HepG2 (cell line): ENCODE data around the gene PRMT5. TPM values are rescaled to one million over a fixed set of nuclear protein-coding genes. Genes with fewer than 3 reads are reported as not detected.

Experiments used
- ATF6 ChIP-seq: sonication (generic); formaldehyde crosslinking; conservative IDR thresholded peaks from 2 replicates; pipeline ENCODE4 v1.4.0; 2020; ENCODE audit warnings: missing genetic modification reagents
- CENPT ChIP-seq: sonication (generic); formaldehyde crosslinking; IDR thresholded peaks from 2 replicates; pipeline ENCODE4 v1.8.0; 2022; ENCODE audit warnings: low read depth, mild to moderate bottlenecking, moderate library complexity, missing genetic modification reagents
- E2F2 ChIP-seq: sonication (generic); formaldehyde crosslinking; IDR thresholded peaks from 2 replicates; pipeline ENCODE4 v1.4.0; 2020; ENCODE audit warnings: missing genetic modification reagents, borderline replicate concordance
- EP300 ChIP-seq, 3 experiments: sonication (generic) in 1 of 3; formaldehyde crosslinking in 1 of 3; IDR thresholded peaks; 2 replicates each; pipeline versions ENCODE4 v1.5.1 to v1.6.1; 2011 to 2020; ENCODE audit warnings: low read depth in 2 of 3, low read length in 2 of 3, borderline replicate concordance in 1 of 3, improper control_type of control experiment in 1 of 3, mild to moderate bottlenecking in 1 of 3, missing genetic modification reagents in 1 of 3, moderate library complexity in 1 of 3
- KDM3A ChIP-seq: IDR thresholded peaks from 2 replicates; pipeline ENCODE4 v1.6.1; 2018; ENCODE audit warnings: low read depth, missing compliant biosample characterization
- MTF2 ChIP-seq: sonication (generic); formaldehyde crosslinking; IDR thresholded peaks from 2 replicates; pipeline ENCODE4 v1.5.0; 2020; ENCODE audit warnings: missing genetic modification reagents, borderline replicate concordance
- POLR2AphosphoS5 ChIP-seq: IDR thresholded peaks from 2 replicates; pipeline ENCODE4 v1.6.1; 2012; ENCODE audit warnings: low read depth, low read length
- SOX6 ChIP-seq, 2 experiments: fragments of 450-650 bp in 1 of 2; sonication (generic) in 1 of 2; formaldehyde crosslinking in 1 of 2; IDR thresholded peaks; 2 replicates each; pipeline versions ENCODE4 v1.4.0 to v1.6.1; 2017 to 2020; ENCODE audit warnings: antibody characterized with exemption in 1 of 2, mild to moderate bottlenecking in 1 of 2, missing genetic modification reagents in 1 of 2
- SPEN ChIP-seq: sonication (generic); formaldehyde crosslinking; IDR thresholded peaks from 2 replicates; pipeline ENCODE4 v1.5.1; 2020; ENCODE audit warnings: low read depth, mild to moderate bottlenecking, missing genetic modification reagents
- SRSF9 ChIP-seq: fragments of 200-400 bp; formaldehyde crosslinking; IDR thresholded peaks from 2 replicates; pipeline ENCODE4 v1.6.1; 2018; ENCODE audit warnings: borderline replicate concordance, mild to moderate bottlenecking, low read depth, low read length; ENCODE audit not compliant: insufficient read depth, poor library complexity, severe bottlenecking
- TARDBP ChIP-seq: sonication (generic); formaldehyde crosslinking; IDR thresholded peaks from 2 replicates; pipeline ENCODE4 v1.8.0; 2022; ENCODE audit warnings: mild to moderate bottlenecking, missing genetic modification reagents
- TBP ChIP-seq: sonication (generic); formaldehyde crosslinking; IDR thresholded peaks from 2 replicates; pipeline ENCODE4 v1.5.0; 2020; ENCODE audit warnings: missing genetic modification reagents
- THAP11 ChIP-seq: IDR thresholded peaks from 2 replicates; pipeline ENCODE4 v1.6.1; 2016; ENCODE audit warnings: missing biosample characterization, missing genetic modification reagents
- ZSCAN9 ChIP-seq: IDR thresholded peaks from 2 replicates; pipeline ENCODE4 v1.6.1; 2016; ENCODE audit warnings: borderline replicate concordance
- polyA plus RNA-seq, 8 experiments: library from polyadenylated mRNA; depleted of rRNA in 3 of 8; stranded (reverse) in 7 of 8; unstranded in 1 of 8; fragments of >200 nt; fragmentation: Illumina TruSeq in 4 of 8; extraction: Trizol in 4 of 8; gene quantifications; 2 replicates each; pipeline versions ENCODE4 v1.2.1 to v1.2.3, GENCODE V29; 2011 to 2016; ENCODE audit warnings: low read depth in 4 of 8, missing spikeins in 1 of 8, mixed read lengths in 1 of 8; ENCODE audit not compliant: insufficient read depth in 1 of 8
- total RNA-seq, 5 experiments: library from RNA; depleted of rRNA; stranded (reverse); fragments of >200 nt; fragmentation: Illumina TruSeq; extraction: Trizol; gene quantifications; 2 replicates each; pipeline ENCODE4 v1.2.3, GENCODE V29; 2016; ENCODE audit warnings: low read depth in 1 of 5
- TF ChIP-seq, protein P1 (sequence below): sonication (generic); formaldehyde crosslinking; IDR thresholded peaks from 2 replicates; pipeline ENCODE4 v1.4.0; 2020; ENCODE audit warnings: mild to moderate bottlenecking, missing genetic modification reagents, borderline replicate concordance
- TF ChIP-seq, protein P2 (sequence below): sonication (generic); formaldehyde crosslinking; IDR thresholded peaks from 2 replicates; pipeline ENCODE4 v1.4.0; 2020; ENCODE audit warnings: missing genetic modification reagents, mild to moderate bottlenecking, borderline replicate concordance
- TF ChIP-seq, protein P3 (sequence below): IDR thresholded peaks from 2 replicates; pipeline ENCODE4 v1.6.1; 2016; ENCODE audit warnings: missing compliant biosample characterization, missing genetic modification reagents, borderline replicate concordance

PRMT5 gene
- total and polyA plus RNA-seq, 2 of the 13 experiments (the other 11 are each of a cell fraction or from before 2014, with no cell fraction given) = 210 to 354 TPM

DNA sequence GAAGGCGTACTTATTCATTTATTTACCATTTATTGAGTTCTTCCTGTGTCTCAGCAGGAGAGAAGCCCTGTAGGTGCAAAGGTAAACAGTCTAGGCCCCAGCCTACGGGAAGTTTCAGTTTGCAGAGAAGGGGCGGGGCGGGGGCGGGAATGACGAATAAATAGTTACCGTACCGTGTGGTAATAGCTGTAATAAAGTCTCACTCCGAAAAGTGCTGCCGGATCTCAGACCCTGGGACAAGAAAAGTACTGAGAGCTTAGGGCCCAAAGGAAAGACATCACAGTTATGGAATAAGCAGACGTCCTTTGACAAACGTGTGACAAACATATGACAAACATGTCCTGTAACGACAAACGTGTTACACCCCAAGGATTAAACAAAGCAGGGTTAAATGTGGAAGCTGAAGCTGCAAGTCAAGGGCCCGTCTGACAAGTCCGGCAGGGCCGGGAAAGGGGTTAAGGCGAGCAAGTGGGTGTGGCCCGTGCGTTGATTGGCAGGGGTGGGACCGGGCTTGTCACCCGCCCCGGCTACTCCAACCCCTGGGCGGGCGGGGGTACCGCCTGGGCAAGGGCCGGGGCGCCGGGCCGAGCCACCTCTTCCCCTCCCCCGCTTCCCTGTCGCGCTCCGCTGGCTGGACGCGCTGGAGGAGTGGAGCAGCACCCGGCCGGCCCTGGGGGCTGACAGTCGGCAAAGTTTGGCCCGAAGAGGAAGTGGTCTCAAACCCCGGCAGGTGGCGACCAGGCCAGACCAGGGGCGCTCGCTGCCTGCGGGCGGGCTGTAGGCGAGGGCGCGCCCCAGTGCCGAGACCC is 57.7 kb downstream of the PRMT5 start, which contains the start of gene LRP10 (continued):
- TF ChIP-seq, protein P1, sequence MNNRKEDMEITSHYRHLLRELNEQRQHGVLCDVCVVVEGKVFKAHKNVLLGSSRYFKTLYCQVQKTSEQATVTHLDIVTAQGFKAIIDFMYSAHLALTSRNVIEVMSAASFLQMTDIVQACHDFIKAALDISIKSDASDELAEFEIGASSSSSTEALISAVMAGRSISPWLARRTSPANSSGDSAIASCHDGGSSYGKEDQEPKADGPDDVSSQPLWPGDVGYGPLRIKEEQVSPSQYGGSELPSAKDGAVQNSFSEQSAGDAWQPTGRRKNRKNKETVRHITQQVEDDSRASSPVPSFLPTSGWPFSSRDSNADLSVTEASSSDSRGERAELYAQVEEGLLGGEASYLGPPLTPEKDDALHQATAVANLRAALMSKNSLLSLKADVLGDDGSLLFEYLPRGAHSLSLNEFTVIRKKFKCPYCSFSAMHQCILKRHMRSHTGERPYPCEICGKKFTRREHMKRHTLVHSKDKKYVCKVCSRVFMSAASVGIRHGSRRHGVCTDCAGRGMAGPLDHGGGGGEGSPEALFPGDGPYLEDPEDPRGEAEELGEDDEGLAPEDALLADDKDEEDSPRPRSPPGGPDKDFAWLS (CRISPR knock-in tag) = peak; percentile 74; the same call in 1 of the 2 replicates
- TF ChIP-seq, protein P2, sequence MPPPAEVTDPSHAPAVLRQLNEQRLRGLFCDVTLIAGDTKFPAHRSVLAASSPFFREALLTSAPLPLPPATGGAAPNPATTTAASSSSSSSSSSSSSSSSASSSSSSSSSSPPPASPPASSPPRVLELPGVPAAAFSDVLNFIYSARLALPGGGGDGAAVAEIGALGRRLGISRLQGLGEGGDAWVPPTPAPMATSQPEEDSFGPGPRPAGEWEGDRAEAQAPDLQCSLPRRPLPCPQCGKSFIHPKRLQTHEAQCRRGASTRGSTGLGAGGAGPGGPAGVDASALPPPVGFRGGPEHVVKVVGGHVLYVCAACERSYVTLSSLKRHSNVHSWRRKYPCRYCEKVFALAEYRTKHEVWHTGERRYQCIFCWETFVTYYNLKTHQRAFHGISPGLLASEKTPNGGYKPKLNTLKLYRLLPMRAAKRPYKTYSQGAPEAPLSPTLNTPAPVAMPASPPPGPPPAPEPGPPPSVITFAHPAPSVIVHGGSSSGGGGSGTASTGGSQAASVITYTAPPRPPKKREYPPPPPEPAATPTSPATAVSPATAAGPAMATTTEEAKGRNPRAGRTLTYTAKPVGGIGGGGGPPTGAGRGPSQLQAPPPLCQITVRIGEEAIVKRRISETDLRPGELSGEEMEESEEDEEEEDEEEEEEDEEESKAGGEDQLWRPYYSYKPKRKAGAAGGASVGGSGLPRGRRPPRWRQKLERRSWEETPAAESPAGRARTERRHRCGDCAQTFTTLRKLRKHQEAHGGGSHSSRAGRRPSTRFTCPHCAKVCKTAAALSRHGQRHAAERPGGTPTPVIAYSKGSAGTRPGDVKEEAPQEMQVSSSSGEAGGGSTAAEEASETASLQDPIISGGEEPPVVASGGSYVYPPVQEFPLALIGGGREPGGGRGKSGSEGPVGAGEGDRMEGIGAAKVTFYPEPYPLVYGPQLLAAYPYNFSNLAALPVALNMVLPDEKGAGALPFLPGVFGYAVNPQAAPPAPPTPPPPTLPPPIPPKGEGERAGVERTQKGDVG (CRISPR knock-in tag) = peak; percentile 89
- TF ChIP-seq E2F2 (CRISPR knock-in tag) (peak; percentile 97; the same call in 1 of the 2 replicates), ZSCAN9 (CRISPR knock-in tag) (peak; percentile 67), POLR2AphosphoS5 (peak; percentile 80), KDM3A (peak; percentile 96), SPEN (CRISPR knock-in tag) (peak; percentile 95), TARDBP (CRISPR knock-in tag) (peak; percentile 88), SRSF9 (no peak), EP300 (IDR thresholded peaks at IDR 0.05; ENCODE audit: low read depth in 2 of 2, low read length in 2 of 2) (peak in 1 of 2 experiments; percentile 86; a peak in 2 of 4 replicates), EP300 (CRISPR knock-in tag; IDR thresholded peaks at IDR 0.05; ENCODE audit: borderline replicate concordance) (peak; percentile 86), CENPT (CRISPR knock-in tag) (no peak), TBP (CRISPR knock-in tag) (0 out of 2 replicates have a peak, but pooled peaks have one; percentile 16), THAP11 (CRISPR knock-in tag) (peak; percentile 78; the same call in 1 of the 2 replicates), ATF6 (CRISPR knock-in tag) (peak; percentile 82; the same call in 1 of the 2 replicates), SOX6 (IDR thresholded peaks at IDR 0.05) (no peak), SOX6 (CRISPR knock-in tag; IDR thresholded peaks at IDR 0.05) (peak; percentile 92), MTF2 (no peak; the same call in 1 of the 2 replicates)
- TF ChIP-seq, protein P3, sequence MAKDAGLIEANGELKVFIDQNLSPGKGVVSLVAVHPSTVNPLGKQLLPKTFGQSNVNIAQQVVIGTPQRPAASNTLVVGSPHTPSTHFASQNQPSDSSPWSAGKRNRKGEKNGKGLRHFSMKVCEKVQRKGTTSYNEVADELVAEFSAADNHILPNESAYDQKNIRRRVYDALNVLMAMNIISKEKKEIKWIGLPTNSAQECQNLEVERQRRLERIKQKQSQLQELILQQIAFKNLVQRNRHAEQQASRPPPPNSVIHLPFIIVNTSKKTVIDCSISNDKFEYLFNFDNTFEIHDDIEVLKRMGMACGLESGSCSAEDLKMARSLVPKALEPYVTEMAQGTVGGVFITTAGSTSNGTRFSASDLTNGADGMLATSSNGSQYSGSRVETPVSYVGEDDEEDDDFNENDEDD (CRISPR knock-in tag) = peak; percentile 52
